Measurements from ENCODE around the gene JAK3.
"Not testable (repeated sequence)": the region's sequence is repeated elsewhere in the genome, so short reads cannot be mapped to it uniquely, and the experiment has no call there.

JAK3 gene

DNA sequence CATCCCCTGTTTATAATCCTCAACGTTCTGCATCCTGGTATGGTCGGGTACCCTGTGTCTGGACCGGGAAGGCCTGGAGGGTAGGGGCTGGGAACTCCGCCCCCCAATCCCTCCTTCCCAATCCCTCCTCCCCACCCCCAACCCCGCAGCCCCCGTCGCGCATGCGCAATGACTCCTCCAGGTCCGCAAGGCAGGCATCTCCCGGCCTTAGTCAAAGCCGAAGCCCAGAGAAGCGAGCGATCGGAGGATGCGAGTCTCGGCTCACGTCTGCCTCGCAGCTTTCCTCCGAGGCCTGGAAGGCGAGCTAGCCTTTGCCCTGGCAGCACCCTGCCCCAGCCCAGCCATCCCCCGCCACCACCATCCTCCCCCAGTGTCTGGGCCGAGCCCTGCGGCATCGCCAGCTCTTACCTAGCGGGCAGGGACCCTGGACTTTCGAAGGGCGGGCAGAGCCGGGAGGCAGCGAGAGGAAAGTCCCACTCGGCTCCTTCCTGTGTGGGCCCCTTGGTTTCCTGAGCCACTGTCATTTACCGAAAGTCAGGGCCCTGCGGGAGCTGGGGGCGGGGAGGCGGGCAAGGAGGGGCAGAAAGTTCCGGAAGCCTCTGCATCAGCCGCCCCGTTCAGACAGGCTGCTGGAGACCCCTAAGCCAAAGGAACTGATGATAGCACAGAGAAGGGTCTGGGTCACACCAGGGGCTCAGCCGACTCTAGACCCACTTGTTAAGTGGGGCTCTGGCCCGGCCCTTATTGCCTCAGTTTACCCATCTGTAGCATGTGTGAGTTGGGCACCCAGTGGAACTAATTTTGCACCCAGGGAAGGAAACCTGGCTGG lies at the start of gene JAK3:
JAK3 (minus strand) TSS at position 445 of the 829 bp plus-strand sequence. CDS start 3,565 bp downstream, outside the sequence.
- DNase-seq (ENCODE audit: low spot score) = peak; percentile 92

DNA sequence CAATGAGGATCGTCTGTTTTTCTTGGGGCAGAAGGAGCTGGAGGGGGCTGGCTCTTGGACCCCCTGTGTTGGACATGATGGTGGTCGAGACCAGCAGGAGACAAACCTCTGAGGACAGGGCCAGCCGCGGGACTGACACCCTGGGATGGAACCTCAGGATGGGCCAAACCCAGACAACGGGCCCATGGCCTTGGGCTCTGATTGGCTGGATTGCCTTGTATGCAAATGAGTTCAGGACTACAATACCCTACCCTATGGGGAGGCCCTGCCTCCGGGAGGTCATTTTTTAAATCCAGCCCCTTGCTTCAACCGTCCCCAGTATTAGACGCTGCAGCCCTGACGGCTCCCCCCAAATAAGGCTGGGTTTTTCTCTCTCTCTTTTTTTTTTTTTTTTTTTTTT lies 46.0 kb upstream of the JAK3 start:
- DNase-seq (ENCODE audit: low spot score) = no peak

DNA sequence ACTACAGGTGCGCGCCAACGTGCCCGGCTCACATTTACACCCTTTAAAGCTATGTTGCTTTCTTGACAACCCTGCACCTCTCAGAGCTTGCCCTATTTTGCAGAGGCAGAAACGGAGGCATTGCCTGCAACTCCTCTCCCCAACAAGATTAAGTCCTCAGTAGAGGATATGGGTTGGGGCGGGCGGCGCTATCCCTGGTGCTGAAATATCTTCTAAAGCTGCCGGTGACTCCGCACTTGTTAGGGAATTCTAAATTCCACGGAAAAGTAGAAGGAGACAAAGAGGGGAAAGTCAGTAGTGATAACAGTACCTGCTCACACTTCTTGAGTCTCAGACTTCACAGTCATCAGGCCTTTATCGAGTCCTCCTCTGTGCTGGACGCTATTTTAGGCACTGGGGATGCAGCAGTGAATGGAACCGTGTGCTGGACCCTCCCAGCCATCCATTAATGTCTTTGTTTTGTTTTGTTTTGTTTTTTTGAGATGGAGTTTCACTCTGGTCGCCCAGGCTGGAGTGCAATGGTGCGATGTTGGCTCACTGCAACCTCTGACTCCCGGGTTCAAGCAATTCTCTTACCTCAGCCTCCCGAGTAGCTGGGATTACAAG lies 41.9 kb upstream of the JAK3 start:
- no peak for DNase-seq (ENCODE audit: low spot score)

DNA sequence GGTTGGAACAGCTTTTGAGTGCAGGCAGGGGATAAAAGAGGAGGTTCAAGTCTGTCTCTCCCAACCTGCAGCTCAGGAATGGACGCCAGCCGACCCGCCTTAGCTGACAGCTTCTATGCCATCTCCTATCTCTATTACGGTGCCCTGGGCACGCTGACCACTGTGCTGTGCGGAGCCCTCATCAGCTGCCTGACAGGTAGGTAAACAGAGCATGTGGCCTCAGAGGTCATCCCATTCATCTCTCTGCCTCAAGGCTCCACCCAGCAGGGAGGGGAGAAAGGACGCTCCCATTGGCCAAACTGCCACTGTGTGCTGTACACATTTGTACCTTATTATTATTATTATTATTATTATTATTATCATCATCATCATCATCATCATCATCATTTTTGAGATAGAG lies 40.5 kb upstream of the JAK3 start:
- DNase-seq (ENCODE audit: low spot score) = no peak

DNA sequence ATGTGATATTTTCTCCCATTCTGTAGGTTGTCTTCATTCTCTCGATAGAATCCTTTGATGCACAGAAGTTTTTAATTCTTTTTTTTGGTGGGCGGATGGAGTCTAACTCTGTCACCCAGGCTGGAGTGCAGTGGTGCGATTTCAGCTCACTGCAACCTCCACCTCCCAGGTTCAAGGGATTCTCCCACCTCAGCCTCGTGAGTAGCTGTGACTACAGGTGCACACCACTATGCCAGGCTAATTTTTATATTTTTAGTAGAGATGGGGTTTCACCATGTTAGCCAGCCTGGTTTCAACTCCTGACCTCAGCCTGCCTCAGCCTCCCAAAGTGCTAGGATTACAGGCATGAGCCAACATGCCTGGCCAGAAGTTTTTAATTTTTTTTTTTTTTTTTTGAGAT lies 39.4 kb upstream of the JAK3 start:
- DNase-seq (ENCODE audit: low spot score) = not testable (repeated sequence)

DNA sequence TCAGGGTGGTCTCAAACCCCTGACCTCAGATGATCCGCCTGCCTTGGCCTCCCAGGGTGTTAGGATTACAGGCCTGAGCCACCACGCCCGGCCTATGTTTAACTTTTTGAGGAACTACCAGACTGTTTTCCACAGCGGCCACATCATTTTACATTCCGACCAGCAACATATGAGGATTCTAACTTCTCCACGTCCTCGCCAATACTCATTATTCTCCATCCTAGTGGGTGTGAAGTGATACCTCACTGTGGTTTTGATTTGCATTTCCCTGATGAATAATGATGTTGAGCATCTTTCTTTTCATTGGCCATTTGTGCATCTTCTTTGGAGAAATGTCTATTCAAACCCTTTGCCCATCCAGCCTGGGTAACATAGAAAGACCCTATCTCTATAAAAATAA lies 38.7 kb upstream of the JAK3 start:
- no peak for DNase-seq (ENCODE audit: low spot score)

DNA sequence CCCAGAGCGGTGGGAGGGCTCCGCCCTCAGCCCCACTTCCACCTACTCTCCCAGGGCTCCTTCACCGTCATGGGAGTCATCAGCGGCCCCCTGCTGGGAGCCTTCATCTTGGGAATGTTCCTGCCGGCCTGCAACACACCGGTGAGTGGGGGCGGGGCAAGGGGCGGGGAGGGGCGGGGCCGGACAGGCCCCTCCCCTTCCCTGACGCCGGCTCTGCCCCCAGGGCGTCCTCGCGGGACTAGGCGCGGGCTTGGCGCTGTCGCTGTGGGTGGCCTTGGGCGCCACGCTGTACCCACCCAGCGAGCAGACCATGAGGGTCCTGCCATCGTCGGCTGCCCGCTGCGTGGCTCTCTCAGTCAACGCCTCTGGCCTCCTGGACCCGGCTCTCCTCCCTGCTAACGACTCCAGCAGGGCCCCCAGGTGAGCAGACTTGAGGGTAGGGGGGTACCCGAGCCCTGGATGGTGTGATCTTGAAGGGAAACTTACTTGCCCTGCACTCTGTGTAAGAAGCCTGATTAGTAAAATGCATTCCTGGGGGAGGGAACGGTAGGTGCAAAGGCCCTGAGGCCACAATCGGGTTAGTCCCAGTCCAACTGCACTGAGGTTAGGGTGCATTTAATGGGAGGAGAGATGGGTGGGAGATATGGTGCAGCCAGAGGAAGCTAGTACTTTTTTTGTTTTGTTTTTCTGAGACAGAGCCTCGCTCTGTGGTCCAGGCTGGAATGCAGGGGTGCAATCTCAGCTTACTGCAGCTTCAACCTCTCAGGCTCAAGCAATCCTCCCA lies 36.0 kb upstream of the JAK3 start:
- DNase-seq (ENCODE audit: low spot score) = no peak

DNA sequence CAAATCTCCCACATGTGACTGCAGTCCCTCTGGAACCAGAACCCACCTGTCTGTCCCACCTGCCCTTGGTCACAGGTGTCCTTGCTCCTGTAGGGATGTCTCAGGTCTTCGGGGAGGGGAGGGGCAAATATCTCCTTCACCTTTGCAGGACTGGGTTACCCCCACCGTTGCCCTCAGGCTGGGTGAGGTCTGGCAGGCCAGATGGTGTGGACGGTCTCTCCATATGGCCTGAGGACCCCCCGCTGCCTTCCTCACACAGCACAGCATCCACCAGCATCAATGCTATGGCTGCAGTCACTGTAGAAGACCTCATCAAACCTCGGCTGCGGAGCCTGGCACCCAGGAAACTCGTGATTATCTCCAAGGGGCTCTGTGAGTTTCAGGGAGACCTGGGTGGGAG lies 33.9 kb upstream of the JAK3 start:
- no peak for DNase-seq (ENCODE audit: low spot score)

DNA sequence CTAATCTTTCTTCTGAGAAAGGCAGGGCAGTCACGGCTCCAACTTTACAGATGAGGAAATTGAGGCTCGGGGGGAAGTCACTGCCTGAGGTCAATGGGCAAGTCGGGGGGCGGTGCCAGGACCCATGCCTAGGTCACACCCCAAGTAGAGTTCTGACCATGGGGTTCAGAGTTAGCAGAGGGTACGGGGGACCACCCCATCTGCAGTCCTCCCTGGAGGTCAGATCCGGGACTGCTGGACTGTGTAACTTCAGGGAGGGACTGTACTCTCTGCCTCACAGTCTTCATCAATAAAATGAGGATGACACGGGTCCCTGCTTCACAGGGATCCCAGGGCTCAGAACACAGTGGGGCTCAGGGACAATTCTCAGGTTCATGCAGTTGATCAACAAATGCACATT lies 31.7 kb upstream of the JAK3 start:
- DNase-seq (ENCODE audit: low spot score) = no peak

DNA sequence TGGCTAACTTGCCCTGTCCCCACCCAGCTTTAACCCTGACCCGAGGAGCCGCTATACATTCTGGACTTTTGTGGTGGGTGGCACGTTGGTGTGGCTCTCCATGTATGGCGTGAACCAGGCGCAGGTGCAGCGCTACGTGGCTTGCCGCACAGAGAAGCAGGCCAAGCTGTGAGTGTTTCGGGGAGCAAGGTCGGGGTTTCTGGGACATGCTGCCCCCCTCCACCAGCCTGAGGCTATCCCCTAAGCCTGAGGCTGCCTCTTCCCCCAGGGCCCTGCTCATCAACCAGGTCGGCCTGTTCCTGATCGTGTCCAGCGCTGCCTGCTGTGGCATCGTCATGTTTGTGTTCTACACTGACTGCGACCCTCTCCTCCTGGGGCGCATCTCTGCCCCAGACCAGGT lies 29.9 kb upstream of the JAK3 start:
- DNase-seq (ENCODE audit: low spot score) = no peak

DNA sequence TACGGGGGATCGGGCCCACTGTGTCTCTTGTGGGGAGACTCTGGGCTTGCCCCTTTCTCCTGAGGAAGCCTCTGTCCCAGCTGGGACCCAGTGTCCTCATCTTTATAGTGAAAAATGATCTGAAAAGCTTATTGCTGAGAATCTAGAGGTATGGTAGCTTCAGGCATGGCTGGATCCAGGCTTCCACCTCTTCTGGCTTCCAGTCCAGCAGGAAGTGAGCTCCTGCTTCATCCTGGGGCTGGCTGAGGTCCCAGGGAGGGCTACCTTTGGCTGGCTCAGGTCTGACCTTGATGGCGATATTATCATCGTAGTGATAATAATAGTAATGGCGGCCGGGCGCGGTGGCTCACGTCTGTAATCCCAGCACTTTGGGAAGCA lies 27.0 kb upstream of the JAK3 start:
- DNase-seq (ENCODE audit: low spot score) = no peak

DNA sequence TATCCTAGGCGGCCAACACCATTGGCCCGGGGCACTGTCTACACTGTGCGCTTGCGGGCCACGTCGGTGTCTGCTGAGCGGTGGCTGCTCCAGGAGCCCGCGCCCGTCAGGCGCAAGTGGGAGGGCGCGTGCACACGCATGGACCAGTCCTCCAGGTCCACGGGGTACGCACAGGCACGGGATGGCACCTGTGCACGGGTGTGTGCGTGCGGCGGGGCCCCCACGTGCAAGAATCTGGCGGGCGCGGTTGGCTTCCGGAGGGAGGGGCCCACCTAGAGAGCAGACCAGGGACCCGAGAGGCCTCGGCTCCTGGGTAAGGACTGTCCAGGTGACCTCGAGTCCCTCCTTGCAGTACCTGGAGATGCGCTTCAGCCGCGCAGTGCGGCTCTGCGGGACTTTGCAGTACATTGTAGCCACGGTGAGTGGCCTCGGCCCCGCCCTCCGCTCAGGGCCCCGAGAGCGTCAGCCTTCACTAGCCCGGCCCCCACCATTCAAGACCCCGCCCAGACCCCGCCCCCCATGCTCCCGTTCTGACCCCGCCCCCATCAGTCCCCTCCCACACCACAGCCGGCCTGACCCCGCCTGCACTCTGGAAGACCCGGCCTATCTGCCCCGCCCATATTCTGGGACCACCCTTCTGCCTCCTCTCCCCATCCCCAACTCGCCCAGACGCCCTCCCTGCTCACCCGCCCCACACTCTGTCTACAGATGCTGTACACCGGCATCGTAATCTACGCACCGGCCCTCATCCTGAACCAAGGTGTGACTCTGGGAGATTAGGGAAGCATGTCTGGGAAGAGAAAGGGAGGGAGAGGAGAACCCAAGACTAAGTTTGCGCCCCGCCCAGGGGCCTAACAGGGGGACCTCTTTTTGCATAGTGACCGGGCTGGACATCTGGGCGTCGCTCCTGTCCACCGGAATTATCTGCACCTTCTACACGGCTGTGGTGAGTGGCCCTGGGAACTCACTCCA lies 26.3 kb upstream of the JAK3 start:
- DNase-seq (ENCODE audit: low spot score) = peak; percentile 68

DNA sequence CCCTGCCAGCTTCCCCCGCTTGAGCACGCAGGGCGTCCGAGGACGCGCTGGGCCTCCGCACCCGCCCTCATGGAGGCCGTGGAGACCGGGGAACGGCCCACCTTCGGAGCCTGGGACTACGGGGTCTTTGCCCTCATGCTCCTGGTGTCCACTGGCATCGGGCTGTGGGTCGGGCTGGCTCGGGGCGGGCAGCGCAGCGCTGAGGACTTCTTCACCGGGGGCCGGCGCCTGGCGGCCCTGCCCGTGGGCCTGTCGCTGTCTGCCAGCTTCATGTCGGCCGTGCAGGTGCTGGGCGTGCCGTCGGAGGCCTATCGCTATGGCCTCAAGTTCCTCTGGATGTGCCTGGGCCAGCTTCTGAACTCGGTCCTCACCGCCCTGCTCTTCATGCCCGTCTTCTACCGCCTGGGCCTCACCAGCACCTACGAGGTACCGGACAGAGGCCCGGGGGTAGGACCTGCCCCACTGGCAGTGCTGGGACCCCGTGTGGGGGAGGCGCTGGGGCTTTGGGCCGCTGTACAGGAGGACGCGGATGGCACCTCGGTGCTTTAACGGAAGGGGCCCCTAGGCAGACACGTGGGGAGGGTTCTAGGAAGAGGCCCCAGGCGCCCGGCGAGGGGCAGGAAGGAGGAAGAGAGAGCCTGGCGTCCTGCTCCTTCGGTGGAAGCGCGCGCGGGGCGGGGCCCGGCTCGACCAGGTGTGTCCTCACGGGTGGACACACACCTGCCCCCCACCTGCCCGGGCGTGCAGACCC lies 24.6 kb upstream of the JAK3 start:
- peak; percentile 78 for DNase-seq (ENCODE audit: low spot score)

DNA sequence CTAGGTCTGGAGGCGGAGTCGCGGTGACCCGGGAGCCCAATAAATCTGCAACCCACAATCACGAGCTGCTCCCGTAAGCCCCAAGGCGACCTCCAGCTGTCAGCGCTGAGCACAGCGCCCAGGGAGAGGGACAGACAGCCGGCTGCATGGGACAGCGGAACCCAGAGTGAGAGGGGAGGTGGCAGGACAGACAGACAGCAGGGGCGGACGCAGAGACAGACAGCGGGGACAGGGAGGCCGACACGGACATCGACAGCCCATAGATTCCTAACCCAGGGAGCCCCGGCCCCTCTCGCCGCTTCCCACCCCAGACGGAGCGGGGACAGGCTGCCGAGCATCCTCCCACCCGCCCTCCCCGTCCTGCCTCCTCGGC lies 24.1 kb upstream of the JAK3 start, which contains the start of gene SLC5A5:
SLC5A5 (plus strand) TSS at position 68 of the 373 bp plus-strand sequence. CDS start 375 bp downstream, outside the sequence.
- DNase-seq (ENCODE audit: low spot score) = peak; percentile 25

DNA sequence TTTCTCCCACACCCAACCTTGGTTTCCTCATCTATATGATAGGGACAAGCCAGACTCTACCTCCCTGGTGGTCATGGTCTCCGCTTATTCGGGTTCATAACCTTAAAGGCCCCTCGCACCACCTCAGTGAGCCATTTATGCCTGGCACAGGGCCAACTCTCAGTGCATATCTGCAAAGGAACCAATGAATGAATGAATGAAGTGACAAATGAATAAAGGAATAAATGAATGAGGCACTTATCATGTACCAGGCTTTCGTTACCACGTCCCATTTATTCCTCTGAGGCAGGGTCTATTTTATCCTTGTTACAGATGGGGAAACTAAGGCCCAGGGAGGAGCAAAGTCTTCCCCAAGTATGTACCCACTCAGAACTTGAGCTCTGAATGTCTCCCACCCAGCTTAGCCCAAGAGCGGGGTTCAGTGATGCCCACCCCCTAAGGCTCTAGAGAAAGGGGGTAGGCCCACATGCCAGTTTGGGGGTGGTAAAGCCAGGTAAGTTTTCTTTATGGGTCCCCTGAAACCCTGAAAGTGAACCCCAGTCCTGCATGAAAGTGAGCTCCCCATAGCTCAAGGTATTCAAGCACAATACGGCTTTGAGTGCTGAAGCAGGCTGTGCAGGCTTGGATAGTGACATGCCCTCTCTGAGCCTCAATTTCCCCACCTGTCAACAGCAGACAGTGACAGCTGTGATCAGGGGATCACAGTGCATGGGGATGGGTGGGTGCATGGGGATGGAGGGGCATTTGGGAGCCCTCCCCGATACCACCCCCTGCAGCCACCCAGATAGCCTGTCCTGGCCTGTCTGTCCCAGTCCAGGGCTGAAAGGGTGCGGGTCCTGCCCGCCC lies 23.5 kb upstream of the JAK3 start:
- DNase-seq (ENCODE audit: low spot score) = no peak

DNA sequence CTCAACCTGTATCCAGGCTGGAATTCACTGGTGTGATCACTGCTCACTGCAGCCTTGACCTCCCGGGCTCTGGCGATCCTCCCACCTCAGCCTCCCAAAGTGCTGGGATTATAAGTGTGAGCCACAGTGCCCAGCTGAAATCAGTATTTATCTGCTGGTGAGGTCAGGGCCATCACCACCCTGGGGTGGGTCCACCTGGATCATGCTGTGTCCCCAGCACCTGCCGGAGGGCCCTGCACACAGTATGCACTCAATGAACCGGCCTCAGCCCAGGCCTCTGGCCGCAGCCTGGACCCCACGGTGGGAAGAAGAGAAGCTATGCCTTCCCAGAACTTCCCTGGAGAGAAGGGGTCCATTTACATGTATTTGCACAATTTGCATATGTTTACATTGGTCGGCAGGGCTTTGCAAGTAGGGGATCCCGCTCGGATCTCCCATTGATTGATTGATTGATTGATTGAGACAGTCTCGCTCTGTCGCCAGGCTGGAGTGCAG lies 21.4 kb upstream of the JAK3 start:
- no peak for DNase-seq (ENCODE audit: low spot score)

DNA sequence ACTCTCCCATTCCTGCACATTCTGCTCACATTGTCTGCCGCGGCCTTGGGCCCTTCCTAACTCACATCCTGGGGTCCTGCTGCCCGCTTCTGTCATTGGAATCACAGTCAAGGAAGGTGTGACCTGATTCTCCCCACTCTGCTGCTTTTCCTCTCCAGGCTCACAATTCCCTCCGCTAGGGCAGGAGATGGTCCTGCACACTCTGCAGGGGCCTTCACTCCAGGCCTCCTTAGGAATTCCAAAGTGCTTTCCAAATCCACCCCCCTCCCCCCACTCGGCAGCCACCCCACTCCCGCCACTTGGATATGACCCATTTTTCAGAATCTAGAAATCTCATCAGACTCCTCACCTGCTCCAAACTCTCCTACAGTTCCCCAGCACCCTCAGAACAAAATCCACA lies 20.9 kb upstream of the JAK3 start:
- DNase-seq (ENCODE audit: low spot score) = no peak

DNA sequence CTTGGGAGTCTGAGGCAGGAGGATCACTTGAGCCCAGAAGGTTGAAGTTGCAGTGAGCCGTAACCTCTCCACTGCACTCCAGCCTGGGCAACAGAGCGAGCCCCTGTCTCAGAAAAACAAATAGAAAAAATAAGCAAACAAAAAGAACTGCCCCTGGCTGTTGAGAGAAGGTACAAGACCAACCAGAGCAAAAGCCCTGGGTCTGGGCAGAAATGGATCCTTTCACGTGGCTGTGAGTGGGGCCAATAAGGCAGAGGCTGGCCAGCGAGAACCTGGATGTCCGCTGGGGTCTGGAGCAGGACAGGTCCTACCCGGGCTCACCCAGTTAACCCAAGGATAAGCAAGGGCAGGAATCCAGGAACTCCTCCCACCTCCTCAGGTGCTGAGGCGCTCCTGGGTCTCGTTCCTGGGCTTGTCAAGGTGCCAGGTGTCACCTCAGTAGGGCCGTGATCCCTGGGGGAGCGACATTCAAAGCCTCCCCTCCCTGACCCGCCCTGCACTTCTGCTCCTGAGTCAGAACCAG lies 19.2 kb upstream of the JAK3 start:
- no peak for DNase-seq (ENCODE audit: low spot score)

DNA sequence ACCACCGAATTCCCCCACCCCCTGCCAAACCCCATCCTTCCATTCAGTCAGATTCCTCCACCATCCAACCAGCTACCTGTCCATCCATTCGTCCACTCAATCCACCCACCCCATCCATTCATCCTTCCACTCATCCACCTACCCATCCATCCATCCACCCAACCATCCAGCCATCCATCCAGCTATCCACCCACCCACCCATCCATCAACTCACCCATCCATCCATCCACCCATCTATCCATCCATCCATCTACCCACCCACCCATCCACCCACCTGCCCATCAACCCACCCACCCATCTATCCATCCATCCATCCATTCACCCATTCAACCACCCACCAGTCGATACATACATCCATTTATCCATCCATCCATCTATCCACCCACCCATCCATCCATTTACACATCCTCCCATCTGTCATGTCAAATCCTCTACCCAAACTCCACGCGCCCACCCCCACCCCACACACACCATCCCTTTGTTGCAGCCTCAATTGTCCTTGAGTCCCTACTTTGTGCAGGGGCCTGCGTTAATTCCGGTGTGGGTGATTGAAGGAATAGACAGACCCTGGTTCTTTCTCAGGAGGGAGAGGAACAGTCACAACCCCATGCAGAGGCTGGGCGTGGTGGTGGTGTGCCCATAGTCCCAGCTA lies 18.7 kb upstream of the JAK3 start:
- DNase-seq (ENCODE audit: low spot score) = no peak

Measured in activated CD4-positive, alpha-beta T cell treated with anti-CD3 and anti-CD28 coated beads, Interleukin-2, Interleukin-4, amounts not matched to agents 100 ng/mL and 50 ng/mL, durations not matched to agents 16 hours and 8 hours (primary cell).